22Rv1 (cell line): ENCODE data around the gene SLC38A10.

Experiments used
- ZFX ChIP-seq: fragments of 450-650 bp; IDR thresholded peaks from 2 replicates; pipeline ENCODE4 v1.6.1; 2017; ENCODE audit warnings: antibody characterized with exemption, borderline replicate concordance
- TF ChIP-seq, protein P1 (sequence below): fragments of 450-650 bp; IDR thresholded peaks from 2 replicates; pipeline ENCODE4 v1.5.1; 2017; ENCODE audit warnings: mild to moderate bottlenecking

- TF ChIP-seq, protein P1, sequence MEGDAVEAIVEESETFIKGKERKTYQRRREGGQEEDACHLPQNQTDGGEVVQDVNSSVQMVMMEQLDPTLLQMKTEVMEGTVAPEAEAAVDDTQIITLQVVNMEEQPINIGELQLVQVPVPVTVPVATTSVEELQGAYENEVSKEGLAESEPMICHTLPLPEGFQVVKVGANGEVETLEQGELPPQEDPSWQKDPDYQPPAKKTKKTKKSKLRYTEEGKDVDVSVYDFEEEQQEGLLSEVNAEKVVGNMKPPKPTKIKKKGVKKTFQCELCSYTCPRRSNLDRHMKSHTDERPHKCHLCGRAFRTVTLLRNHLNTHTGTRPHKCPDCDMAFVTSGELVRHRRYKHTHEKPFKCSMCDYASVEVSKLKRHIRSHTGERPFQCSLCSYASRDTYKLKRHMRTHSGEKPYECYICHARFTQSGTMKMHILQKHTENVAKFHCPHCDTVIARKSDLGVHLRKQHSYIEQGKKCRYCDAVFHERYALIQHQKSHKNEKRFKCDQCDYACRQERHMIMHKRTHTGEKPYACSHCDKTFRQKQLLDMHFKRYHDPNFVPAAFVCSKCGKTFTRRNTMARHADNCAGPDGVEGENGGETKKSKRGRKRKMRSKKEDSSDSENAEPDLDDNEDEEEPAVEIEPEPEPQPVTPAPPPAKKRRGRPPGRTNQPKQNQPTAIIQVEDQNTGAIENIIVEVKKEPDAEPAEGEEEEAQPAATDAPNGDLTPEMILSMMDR: no peak
- TF ChIP-seq ZFX: no peak
These were observed 84.6 kb downstream of the SLC38A10 start for GRCh38 chr17:81210466-81210865.
